Measurements from ENCODE around the gene ENTPD2.

DNA sequence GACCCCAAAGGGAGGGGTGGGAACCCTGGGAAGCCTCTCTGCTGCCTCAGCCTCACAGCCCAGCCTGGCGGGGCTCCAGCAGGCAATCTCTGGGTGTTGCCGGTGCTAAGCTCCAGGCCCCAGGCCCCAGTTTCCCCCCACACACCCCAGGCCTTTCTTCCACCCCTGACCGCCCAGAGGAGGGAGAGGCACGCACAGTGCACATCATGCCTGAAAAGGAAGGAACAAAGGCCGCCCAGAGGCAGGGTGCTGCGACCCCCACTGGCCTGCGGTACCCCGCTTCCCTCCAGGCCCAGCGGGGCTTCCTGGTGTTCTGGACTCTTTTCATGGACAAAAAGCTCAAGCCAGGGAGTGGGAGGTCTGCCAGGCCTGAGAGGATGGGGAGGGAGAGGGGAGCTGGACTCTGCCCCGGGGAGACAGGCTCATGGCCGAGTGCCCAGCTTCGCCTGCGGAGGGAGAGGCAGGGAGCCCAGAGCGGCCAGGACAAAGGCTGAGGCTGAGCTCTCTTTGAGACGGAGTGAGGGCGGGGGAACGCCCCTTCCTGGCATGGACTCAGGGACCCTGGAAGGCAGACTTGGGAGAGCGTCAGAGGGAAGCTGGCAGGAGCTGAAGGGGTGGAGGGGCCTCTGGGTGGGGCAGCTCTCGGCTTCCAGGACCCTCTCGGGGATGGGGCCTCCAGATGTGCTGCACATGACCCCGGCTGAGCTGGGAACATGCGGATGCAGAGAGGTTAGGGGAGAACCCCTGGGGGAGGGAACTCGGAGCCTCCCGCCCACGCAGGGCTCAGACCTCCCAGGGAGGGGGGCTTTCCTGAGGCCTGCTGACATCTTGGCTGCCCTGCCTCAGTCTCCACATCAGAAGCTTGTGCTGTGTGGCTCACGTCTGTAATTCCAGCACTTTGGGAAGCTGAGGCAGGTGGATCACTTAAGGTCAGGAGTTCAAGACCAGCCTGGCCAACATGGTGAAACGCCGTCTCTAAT, 1.8 kb upstream of the ENTPD2 start:
- TF ChIP-seq EP300 (IDR thresholded peaks at IDR 0.05; ENCODE audit: low read depth) = no peak
- TF ChIP-seq, protein P1, sequence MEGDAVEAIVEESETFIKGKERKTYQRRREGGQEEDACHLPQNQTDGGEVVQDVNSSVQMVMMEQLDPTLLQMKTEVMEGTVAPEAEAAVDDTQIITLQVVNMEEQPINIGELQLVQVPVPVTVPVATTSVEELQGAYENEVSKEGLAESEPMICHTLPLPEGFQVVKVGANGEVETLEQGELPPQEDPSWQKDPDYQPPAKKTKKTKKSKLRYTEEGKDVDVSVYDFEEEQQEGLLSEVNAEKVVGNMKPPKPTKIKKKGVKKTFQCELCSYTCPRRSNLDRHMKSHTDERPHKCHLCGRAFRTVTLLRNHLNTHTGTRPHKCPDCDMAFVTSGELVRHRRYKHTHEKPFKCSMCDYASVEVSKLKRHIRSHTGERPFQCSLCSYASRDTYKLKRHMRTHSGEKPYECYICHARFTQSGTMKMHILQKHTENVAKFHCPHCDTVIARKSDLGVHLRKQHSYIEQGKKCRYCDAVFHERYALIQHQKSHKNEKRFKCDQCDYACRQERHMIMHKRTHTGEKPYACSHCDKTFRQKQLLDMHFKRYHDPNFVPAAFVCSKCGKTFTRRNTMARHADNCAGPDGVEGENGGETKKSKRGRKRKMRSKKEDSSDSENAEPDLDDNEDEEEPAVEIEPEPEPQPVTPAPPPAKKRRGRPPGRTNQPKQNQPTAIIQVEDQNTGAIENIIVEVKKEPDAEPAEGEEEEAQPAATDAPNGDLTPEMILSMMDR (IDR thresholded peaks at IDR 0.05) = no peak
- TF ChIP-seq POLR2A (IDR thresholded peaks at IDR 0.05) = no peak
- peak; percentile 15 to 71 (median 46) for TF ChIP-seq POLR2AphosphoS5 (IDR thresholded peaks at IDR 0.05)

All from transverse colon (tissue), 4 donors.